WI38 (cell line): ENCODE data around the gene DYRK3.

Experiments used
- H3K4me3 ChIP-seq: 2 replicates; pipeline ENCODE4 v1.5.1; 2011; ENCODE audit warnings: low read depth, mild to moderate bottlenecking, control low read depth, low read length
- CTCF ChIP-seq: IDR thresholded peaks from 2 replicates; pipeline ENCODE4 v1.5.1; 2012; ENCODE audit warnings: low read depth, mild to moderate bottlenecking, control low read depth, low read length

The DYRK3 gene

GRCh38 chr1:206646504-206646903, 11.2 kb downstream of the DYRK3 start:
- TF ChIP-seq CTCF: no peak
- no peak overlapping the region for H3K4me3 ChIP-seq

- TF ChIP-seq CTCF: no peak
- no peak overlapping the region for H3K4me3 ChIP-seq
Measured at GRCh38 chr1:206647224-206647623, 11.9 kb downstream of the DYRK3 start.

GRCh38 chr1:206649261-206649921, 14.1 kb downstream of the DYRK3 start:
- no peak for TF ChIP-seq CTCF
- no peak overlapping the region for H3K4me3 ChIP-seq

GRCh38 chr1:206651014-206651413, 15.7 kb downstream of the DYRK3 start:
- no peak overlapping the region for H3K4me3 ChIP-seq
- no peak for TF ChIP-seq CTCF

- no peak for TF ChIP-seq CTCF
Measured at GRCh38 chr1:206651958-206652890, 16.9 kb downstream of the DYRK3 start.

GRCh38 chr1:206653715-206654459, 18.6 kb downstream of the DYRK3 start:
- no peak overlapping the region for H3K4me3 ChIP-seq
- no peak for TF ChIP-seq CTCF

More at GRCh38 chr1:206651958-206652890, 16.9 kb downstream of the DYRK3 start:
- no peak overlapping the region for H3K4me3 ChIP-seq
